ENCODE data around the gene ZNF324B.
"Not testable (repeated sequence)": the region's sequence is repeated elsewhere in the genome, so short reads cannot be mapped to it uniquely, and the experiment has no call there.

Gene ZNF324B

DNA sequence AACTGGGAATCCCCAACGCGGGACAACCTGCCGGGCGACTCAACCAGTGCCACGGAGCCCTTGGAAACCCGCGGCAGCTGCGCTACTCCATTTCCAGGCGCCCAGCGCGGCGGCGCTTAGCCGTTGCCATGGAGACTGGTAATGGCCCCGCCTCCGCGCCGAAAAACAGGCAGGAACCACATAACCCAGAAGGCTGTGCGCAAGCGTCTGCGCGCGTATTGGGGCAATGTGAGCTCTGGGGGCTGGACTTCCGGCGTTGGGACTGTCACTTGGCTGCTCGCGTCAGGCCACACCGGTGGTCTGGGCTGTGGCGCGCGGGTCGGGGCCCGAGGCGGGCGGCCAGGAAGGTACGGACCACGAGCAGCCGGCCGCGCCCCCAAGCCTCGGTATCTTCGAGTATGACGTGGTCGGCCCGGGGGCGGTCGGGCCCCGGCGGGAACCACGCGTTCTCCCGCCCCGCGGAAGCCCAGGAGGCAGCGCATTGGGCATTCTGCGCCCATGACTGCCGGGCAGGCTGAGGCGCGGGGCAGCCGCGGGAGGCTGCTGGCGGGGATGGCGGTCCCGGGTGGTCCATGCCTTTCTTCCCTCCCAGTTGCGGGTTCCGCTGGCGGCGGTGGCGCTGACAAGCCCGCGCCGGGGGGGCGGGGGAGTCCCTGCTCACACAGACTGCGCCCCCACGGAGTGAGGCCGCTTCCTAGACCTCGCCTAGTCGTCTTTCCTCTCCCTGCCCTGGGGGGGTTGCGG lies at the start of gene ZNF324B:
TSS of gene ZNF324B (plus strand) at position 265 of the 744 bp plus-strand sequence. CDS start 2,080 bp downstream, outside the sequence.
- H3K4me3 ChIP-seq (replicated peaks in 1 of 2; ENCODE audit: low read depth in 2 of 2, low read length in 2 of 2) = peak within 1 kb of the TSS; percentile 72 to 82
- TF ChIP-seq, protein P1, sequence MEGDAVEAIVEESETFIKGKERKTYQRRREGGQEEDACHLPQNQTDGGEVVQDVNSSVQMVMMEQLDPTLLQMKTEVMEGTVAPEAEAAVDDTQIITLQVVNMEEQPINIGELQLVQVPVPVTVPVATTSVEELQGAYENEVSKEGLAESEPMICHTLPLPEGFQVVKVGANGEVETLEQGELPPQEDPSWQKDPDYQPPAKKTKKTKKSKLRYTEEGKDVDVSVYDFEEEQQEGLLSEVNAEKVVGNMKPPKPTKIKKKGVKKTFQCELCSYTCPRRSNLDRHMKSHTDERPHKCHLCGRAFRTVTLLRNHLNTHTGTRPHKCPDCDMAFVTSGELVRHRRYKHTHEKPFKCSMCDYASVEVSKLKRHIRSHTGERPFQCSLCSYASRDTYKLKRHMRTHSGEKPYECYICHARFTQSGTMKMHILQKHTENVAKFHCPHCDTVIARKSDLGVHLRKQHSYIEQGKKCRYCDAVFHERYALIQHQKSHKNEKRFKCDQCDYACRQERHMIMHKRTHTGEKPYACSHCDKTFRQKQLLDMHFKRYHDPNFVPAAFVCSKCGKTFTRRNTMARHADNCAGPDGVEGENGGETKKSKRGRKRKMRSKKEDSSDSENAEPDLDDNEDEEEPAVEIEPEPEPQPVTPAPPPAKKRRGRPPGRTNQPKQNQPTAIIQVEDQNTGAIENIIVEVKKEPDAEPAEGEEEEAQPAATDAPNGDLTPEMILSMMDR (IDR thresholded peaks at IDR 0.05; ENCODE audit: low read depth, low read length) = no peak
- peak; percentile 94 to 95 for DNase-seq (ENCODE audit: low read depth in 2 of 2)

DNA sequence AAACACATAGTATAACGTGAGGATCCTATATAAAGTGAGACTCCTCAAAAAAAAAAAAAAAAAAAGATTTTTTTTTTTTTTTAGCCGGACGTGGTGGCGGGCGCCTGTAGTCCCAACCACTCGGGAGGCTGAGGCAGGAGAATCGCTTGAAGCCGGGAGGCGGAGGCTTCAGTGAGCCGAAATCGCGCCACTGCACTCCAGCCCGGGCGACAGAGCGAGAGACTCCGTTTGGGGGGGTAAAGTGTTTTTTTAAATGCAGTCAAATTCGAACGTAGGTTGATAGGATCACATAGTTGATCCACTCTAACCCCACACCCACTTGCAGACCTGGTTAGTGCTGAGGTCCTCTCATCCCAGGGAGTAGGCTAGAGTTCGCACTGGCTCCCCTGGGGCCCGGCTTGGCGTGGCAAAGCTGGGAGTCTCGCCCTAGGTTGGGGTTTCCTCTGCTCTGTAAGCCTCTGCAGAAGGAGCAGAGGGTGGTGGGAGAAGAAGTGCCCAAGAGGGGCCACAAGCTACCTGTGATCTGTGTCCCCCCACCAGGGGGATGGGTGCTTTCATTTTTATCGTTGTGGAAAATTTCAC lies 49.5 kb upstream of the ZNF324B start:
- TF ChIP-seq, protein P1 (IDR thresholded peaks at IDR 0.05; ENCODE audit: low read depth, low read length) = no peak
- H3K4me3 ChIP-seq (replicated peaks in 1 of 2; ENCODE audit: low read depth in 2 of 2, low read length in 2 of 2) = peak overlapping the region; percentile 75 to 79
- DNase-seq (ENCODE audit: low read depth in 2 of 2) = no peak

DNA sequence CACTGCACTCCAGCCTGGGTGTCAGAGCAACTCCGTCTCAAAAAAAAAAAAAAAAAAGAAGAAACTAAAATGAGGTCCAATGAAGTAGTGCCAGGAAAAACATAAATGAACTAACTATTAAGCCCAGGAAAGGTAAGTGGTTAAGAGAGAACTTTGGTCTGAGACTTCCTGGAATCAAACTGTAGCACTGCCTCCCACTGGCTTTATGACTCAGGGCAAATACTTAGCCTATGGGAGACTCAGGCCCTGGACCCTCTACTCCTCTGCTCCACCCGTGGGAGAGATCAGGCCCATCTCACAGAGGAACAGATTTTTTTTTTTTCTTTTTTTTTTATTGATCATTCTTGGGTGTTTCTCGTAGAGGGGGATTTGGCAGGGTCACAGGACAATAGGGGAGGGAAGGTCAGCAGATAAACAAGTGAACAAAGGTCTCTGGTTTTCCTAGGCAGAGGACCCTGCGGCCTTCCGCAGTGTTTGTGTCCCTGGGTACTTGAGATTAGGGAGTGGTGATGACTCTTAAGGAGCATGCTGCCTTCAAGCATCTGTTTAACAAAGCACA lies 47.4 kb upstream of the ZNF324B start:
- not testable (repeated sequence) for DNase-seq (ENCODE audit: low read depth in 2 of 2); H3K4me3 ChIP-seq (replicated peaks in 1 of 2; ENCODE audit: low read depth in 2 of 2, low read length in 2 of 2)

DNA sequence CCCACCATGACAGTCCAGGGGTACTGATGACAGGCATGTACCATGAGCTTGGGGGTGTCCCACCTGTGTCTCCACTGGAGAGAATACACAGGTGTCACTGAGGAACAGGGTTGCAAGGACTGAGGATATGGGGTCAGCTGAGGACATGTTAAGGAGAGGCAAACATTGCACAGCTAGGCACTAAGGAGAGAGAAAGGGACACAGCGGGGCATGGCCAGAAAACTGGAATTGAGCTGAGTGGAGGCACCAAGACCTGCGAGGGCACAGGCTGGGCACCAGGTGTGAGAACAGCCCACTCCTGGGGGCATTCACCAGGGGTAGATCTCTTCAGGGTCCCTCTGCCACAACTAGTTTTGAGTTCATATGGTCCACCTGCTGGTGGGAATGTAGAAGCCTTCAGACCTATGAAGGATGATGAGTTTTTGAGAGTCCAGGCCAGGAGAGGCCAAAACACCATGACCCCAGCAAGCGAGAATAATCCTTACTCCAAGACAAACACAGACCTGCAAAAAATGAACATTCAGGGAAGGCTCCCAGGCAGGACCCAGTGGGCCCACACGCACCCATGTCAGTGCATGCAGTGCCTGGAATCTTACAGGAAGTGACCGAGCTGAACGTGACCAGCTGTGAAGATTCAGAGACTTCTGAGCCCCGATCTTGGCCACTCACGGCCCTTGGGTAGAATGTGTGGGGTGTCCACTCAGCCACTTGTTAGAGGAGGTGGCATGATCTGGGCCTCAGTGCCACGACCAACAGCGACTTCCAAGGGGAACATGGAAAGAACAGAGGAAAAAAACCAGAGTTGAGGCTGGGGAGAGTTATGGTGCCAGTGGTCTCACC lies 44.4 kb upstream of the ZNF324B start:
- TF ChIP-seq, protein P1 (IDR thresholded peaks at IDR 0.05; ENCODE audit: low read depth, low read length) = peak; percentile 43
- peak overlapping the region; percentile 96 for H3K4me3 ChIP-seq (replicated peaks in 1 of 2; ENCODE audit: low read depth in 2 of 2, low read length in 2 of 2)
- no peak for DNase-seq (ENCODE audit: low read depth in 2 of 2)

DNA sequence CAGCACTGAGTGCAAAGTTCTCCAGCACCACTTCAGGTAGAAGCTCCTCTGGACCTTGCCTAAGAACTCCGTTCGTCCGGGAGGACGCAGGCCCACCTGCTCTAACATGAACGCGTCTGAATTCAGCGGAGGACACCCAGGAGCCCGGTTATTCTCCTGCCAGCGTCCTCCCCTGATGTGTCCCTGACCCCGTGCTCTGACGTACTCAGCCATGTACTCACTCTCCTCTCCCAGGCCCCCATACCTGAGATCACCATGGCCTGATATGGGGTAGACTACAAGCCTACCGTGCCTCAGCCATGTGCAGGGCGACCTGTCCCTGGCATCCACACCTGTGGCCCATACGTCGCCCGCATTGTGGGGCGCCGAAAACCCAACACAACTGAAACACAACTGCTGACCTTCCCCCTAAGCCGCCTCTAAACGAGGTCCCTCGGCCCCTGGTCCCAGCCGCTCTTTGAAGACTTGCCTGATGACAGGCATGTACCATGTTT lies 43.7 kb upstream of the ZNF324B start:
- H3K4me3 ChIP-seq (replicated peaks in 1 of 2; ENCODE audit: low read depth in 2 of 2, low read length in 2 of 2) = peak overlapping the region; percentile 96
- DNase-seq (ENCODE audit: low read depth in 2 of 2) = no peak
- TF ChIP-seq, protein P1 (IDR thresholded peaks at IDR 0.05; ENCODE audit: low read depth, low read length) = no peak

DNA sequence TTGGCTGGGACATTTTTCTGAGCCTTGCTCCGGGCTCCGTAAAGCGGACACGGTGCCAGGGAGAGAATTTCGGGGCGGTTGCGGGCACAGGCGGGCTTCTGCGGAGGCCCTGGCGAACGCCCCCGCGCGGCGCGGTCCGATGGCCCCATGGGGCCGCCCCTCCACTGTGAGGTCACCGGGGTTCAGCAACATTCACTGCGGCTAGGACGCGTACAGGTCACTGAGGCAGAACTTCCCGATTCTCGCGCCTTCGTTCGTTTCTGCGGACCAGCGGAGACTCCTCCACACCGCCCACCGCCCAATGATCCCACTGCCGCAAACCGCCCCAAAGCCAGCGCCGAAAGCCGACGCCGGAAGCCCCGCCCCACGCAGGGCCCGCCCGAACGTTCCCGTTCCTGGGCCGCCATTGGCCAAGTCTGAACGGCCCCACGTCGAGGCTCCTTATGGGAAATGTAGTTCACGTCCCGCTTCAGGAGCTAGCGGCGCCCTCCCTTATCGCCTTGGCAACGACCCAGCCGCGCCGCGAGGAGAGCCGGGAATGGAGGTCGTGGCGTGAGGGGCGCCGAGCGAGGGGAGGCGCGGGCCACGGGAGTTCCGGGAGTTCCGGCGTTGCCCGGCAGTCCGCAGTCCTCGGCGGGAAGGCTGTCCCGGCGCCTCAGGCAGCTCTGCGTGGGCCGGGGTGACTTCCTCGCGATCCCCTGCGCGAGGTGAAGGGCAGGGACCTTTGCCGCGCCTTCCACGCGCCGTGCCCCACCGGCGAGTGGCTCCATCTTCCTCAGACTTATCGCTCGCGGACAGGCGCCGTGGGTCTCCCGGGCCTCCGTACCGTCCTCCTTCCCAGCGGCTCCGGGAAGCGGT lies 43.0 kb upstream of the ZNF324B start, which contains the start of gene ZNF584:
TSS of gene ZNF584 (plus strand) at position 498 of the 858 bp plus-strand sequence. CDS start 499 bp downstream, outside the sequence.
- TF ChIP-seq, protein P1 (IDR thresholded peaks at IDR 0.05; ENCODE audit: low read depth, low read length) = peak; percentile 4
- peak; percentile 93 to 96 for DNase-seq (ENCODE audit: low read depth in 2 of 2)
- peak within 1 kb of the TSS; percentile 96 for H3K4me3 ChIP-seq (replicated peaks in 1 of 2; ENCODE audit: low read depth in 2 of 2, low read length in 2 of 2)

All from cardiac fibroblast (primary cell).